22Rv1 (cell line): Measurements from ENCODE around the gene NSMCE3.

Experiments
- H3K27ac ChIP-seq: fragments of 450-650 bp; 2 replicates; pipeline ENCODE4 v1.5.1; 2017
- CTCF ChIP-seq: fragments of 450-650 bp; IDR thresholded peaks from 2 replicates; pipeline ENCODE4 v1.5.1; 2017; ENCODE audit warnings: mild to moderate bottlenecking
- ZFX ChIP-seq: fragments of 450-650 bp; IDR thresholded peaks from 2 replicates; pipeline ENCODE4 v1.6.1; 2017; ENCODE audit warnings: antibody characterized with exemption, borderline replicate concordance

Gene NSMCE3

GRCh38 chr15:29302871-29303270 is 33.2 kb upstream of the NSMCE3 start:
- TF ChIP-seq ZFX (no peak), CTCF (no peak)

GRCh38 chr15:29299784-29300183 is 30.2 kb upstream of the NSMCE3 start:
- no peak for TF ChIP-seq ZFX
- no peak for TF ChIP-seq CTCF

More at GRCh38 chr15:29302871-29303270, 33.2 kb upstream of the NSMCE3 start:
- H3K27ac ChIP-seq, result no peak overlapping the region

GRCh38 chr15:29299331-29299730 is 29.7 kb upstream of the NSMCE3 start:
- H3K27ac ChIP-seq, result no peak overlapping the region
- TF ChIP-seq ZFX (no peak), CTCF (no peak)

More at GRCh38 chr15:29299784-29300183, 30.2 kb upstream of the NSMCE3 start:
- H3K27ac ChIP-seq, result no peak overlapping the region

- H3K27ac ChIP-seq, result no peak overlapping the region
- TF ChIP-seq ZFX (no peak), CTCF (no peak)
Measured at GRCh38 chr15:29294732-29295325, 25.2 kb upstream of the NSMCE3 start.

GRCh38 chr15:29291067-29291845 is 21.6 kb upstream of the NSMCE3 start:
- no peak for TF ChIP-seq CTCF
- TF ChIP-seq ZFX, result no peak
- H3K27ac ChIP-seq, result no peak overlapping the region

GRCh38 chr15:29289173-29289572 is 19.6 kb upstream of the NSMCE3 start:
- H3K27ac ChIP-seq, result no peak overlapping the region
- no peak for TF ChIP-seq ZFX
- no peak for TF ChIP-seq CTCF

GRCh38 chr15:29285386-29285785 is 15.8 kb upstream of the NSMCE3 start:
- no peak overlapping the region for H3K27ac ChIP-seq
- no peak for TF ChIP-seq ZFX
- TF ChIP-seq CTCF, result no peak
